ENCODE results near the gene SLC45A2.

- TF ChIP-seq ELF4 (CRISPR knock-in tag; IDR thresholded peaks at IDR 0.05) (no peak), SOX6 (IDR thresholded peaks at IDR 0.05) (no peak), HCFC1 (IDR thresholded peaks at IDR 0.05; ENCODE audit: low read depth, low read length) (no peak), MAFK (IDR thresholded peaks at IDR 0.05; ENCODE audit: low read length) (no peak), ELF1 (tag; IDR thresholded peaks at IDR 0.05) (no peak), RAD51 (IDR thresholded peaks at IDR 0.05; ENCODE audit: borderline replicate concordance, low read depth) (no peak), MAZ (CRISPR knock-in tag; conservative IDR thresholded peaks at IDR 0.05 in 1 of 2, IDR thresholded peaks at IDR 0.05 in 1 of 2) (no peak), ZNF318 (IDR thresholded peaks at IDR 0.05; ENCODE audit: borderline replicate concordance in 1 of 2, low read depth in 1 of 2) (no peak)
- TF ChIP-seq, protein P1, sequence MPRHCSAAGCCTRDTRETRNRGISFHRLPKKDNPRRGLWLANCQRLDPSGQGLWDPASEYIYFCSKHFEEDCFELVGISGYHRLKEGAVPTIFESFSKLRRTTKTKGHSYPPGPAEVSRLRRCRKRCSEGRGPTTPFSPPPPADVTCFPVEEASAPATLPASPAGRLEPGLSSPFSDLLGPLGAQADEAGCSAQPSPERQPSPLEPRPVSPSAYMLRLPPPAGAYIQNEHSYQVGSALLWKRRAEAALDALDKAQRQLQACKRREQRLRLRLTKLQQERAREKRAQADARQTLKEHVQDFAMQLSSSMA (CRISPR knock-in tag; IDR thresholded peaks at IDR 0.05): no peak
- TF ChIP-seq, protein P2, sequence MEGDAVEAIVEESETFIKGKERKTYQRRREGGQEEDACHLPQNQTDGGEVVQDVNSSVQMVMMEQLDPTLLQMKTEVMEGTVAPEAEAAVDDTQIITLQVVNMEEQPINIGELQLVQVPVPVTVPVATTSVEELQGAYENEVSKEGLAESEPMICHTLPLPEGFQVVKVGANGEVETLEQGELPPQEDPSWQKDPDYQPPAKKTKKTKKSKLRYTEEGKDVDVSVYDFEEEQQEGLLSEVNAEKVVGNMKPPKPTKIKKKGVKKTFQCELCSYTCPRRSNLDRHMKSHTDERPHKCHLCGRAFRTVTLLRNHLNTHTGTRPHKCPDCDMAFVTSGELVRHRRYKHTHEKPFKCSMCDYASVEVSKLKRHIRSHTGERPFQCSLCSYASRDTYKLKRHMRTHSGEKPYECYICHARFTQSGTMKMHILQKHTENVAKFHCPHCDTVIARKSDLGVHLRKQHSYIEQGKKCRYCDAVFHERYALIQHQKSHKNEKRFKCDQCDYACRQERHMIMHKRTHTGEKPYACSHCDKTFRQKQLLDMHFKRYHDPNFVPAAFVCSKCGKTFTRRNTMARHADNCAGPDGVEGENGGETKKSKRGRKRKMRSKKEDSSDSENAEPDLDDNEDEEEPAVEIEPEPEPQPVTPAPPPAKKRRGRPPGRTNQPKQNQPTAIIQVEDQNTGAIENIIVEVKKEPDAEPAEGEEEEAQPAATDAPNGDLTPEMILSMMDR (IDR thresholded peaks at IDR 0.05 in 2 of 3, conservative IDR thresholded peaks at IDR 0.05 in 1 of 3; ENCODE audit: insufficient read depth in 2 of 3, low read depth in 1 of 3, low read length in 3 of 3): no peak
These were observed 8.4 kb upstream of the SLC45A2 start for GRCh38 chr5:33992864-33993263.

All from K562 (cell line).